B cell (primary cell): ENCODE data around the gene LRRC7. TPM values are rescaled to one million over a fixed set of nuclear protein-coding genes. Genes with fewer than 3 reads are reported as not detected.

Source experiments
- ATAC-seq: fragments of 200-7000 bp; cut with Tn5 transposase; one replicate; pipeline ENCODE4 v1.10.0; 2021; ENCODE audit warnings: low read depth, mild to moderate bottlenecking, moderate number of reproducible peaks, moderate library complexity
- CTCF ChIA-PET: fragments of 350-600 bp; sonication (Branson Sonifier 250); formaldehyde crosslinking; loops from one replicate; lab custom pipeline; 2021; ENCODE audit warnings: antibody characterized with exemption, inconsistent platforms; lab: Charles Lee
- POLR2A ChIA-PET: fragments of 350-600 bp; sonication (Branson Sonifier 250); formaldehyde crosslinking; loops from one replicate; lab custom pipeline; 2021; ENCODE audit warnings: antibody characterized with exemption; lab: Charles Lee
- DNase-seq: peaks from one replicate; pipeline ENCODE4 v3.0.0; 2013
- H2AFZ ChIP-seq: 2 replicates; pipeline ENCODE4 v1.6.1; 2012; ENCODE audit warnings: mild to moderate bottlenecking, low read depth, low read length; ENCODE audit not compliant: insufficient read depth, poor library complexity, severe bottlenecking
- H3K27ac ChIP-seq, 2 donors: 1 replicate in 1 of 2; 2 replicates in 1 of 2; pipeline ENCODE4 v1.5.1; 2012 to 2013; ENCODE audit warnings: low read length in 2 of 2, mild to moderate bottlenecking in 2 of 2, moderate library complexity in 1 of 2
- H3K27me3 ChIP-seq, 4 experiments: fragments of 200-600 bp in 1 of 4; sonication (generic) in 1 of 4; replicated peaks in 1 of 4; 1 replicate in 2 of 4; 2 replicates in 2 of 4; pipeline versions ENCODE4 v1.6.1 to v1.7.0; 2013 to 2016; ENCODE audit warnings: low read length in 3 of 4, mild to moderate bottlenecking in 2 of 4, mixed read lengths in 1 of 4, moderate library complexity in 1 of 4; ENCODE audit not compliant: insufficient read depth in 4 of 4, control insufficient read depth in 3 of 4; ENCODE audit errors: control extremely low read depth in 1 of 4
- H3K36me3 ChIP-seq, 2 experiments: replicated peaks in 1 of 2; 1 replicate in 1 of 2; 2 replicates in 1 of 2; pipeline versions ENCODE4 v1.6.1 to v1.7.1; 2013; ENCODE audit warnings: low read length in 1 of 2; ENCODE audit not compliant: insufficient read depth in 2 of 2, control insufficient read depth in 1 of 2; ENCODE audit errors: control extremely low read depth in 1 of 2, extremely low read depth in 1 of 2
- H3K4me1 ChIP-seq, 2 donors: fragments of 200-600 bp in 1 of 2; sonication (generic) in 1 of 2; 1 replicate in 1 of 2; 2 replicates in 1 of 2; pipeline versions ENCODE4 v1.5.1 to v1.6.1; 2013 to 2017; ENCODE audit warnings: low read length in 2 of 2; ENCODE audit not compliant: control insufficient read depth in 2 of 2, insufficient read depth in 2 of 2
- H3K4me2 ChIP-seq: replicated peaks from 2 replicates; pipeline ENCODE3; 2012; ENCODE audit warnings: mild to moderate bottlenecking, low read depth, low read length; ENCODE audit not compliant: poor library complexity, severe bottlenecking
- H3K4me3 ChIP-seq, 5 experiments: fragments of 200-600 bp in 1 of 5; sonication (generic) in 1 of 5; 1 replicate in 3 of 5; 2 replicates in 2 of 5; pipeline versions ENCODE4 v1.5.1 to v1.7.0; 2011 to 2016; ENCODE audit warnings: low read length in 4 of 5, mild to moderate bottlenecking in 4 of 5, low read depth in 2 of 5, control low read depth in 1 of 5, moderate library complexity in 1 of 5; ENCODE audit not compliant: insufficient read depth in 1 of 5; ENCODE audit errors: control extremely low read depth in 1 of 5, extremely low read depth in 1 of 5
- H3K79me2 ChIP-seq: fragments of 200-600 bp; sonication (generic); one replicate; pipeline ENCODE4 v1.6.0; 2016; ENCODE audit warnings: low read length; ENCODE audit not compliant: control insufficient read depth, insufficient read depth
- H3K9ac ChIP-seq: fragments of 200-600 bp; sonication (generic); 2 replicates; pipeline ENCODE4 v1.6.1; 2017; ENCODE audit warnings: mild to moderate bottlenecking, low read length, moderate library complexity
- H3K9me3 ChIP-seq, 3 donors: one replicate each; pipeline versions ENCODE4 v1.6.1 to v1.7.1; 2013; ENCODE audit warnings: low read length in 2 of 3; ENCODE audit not compliant: control insufficient read depth in 2 of 3, insufficient read depth in 1 of 3; ENCODE audit errors: control extremely low read depth in 1 of 3
- H4K20me1 ChIP-seq: 2 replicates; pipeline ENCODE4 v1.6.0; 2012; ENCODE audit warnings: mild to moderate bottlenecking, low read length; ENCODE audit not compliant: insufficient read depth, control insufficient read depth, poor library complexity, severe bottlenecking
- H3K27ac Mint-ChIP-seq: one replicate; pipeline ENCODE4 v1.8.0; 2021; ENCODE audit warnings: mixed read lengths
- H3K27me3 Mint-ChIP-seq: one replicate; pipeline ENCODE4 v1.8.0; 2021; ENCODE audit warnings: mixed read lengths
- H3K4me1 Mint-ChIP-seq: one replicate; pipeline ENCODE4 v1.8.0; 2021; ENCODE audit warnings: mixed read lengths
- H3K4me3 Mint-ChIP-seq: one replicate; pipeline ENCODE4 v1.8.0; 2021; ENCODE audit warnings: mixed read lengths
- H3K9me3 Mint-ChIP-seq: one replicate; pipeline ENCODE4 v1.8.0; 2022; ENCODE audit warnings: mixed read lengths; ENCODE audit not compliant: insufficient read depth
- CTCF ChIP-seq: fragments of 200-600 bp; IDR thresholded peaks from one replicate; pipeline ENCODE4 v1.8.0; 2022; ENCODE audit warnings: antibody characterized with exemption, mild to moderate bottlenecking
- EZH2 ChIP-seq: IDR thresholded peaks from 2 replicates; pipeline ENCODE4 v1.6.1; 2012; ENCODE audit warnings: borderline replicate concordance, low read depth, mild to moderate bottlenecking, moderate library complexity, low read length; ENCODE audit not compliant: insufficient read depth, poor library complexity, severe bottlenecking
- WGBS: methylation state at CpG from one replicate; pipeline ENCODE4 v1.1.5; 2013; ENCODE audit warnings: missing lambda C conversion rate; ENCODE audit not compliant: insufficient coverage; 5-methylcytosine and 5-hydroxymethylcytosine counted together
- intact Hi-C: fragments of 100-400 bp; cut with micrococcal nuclease; formaldehyde crosslinking; loops from one replicate; pipeline ENCODE4 v1.10.0; 2022
- polyA plus RNA-seq: library from polyadenylated mRNA; depleted of rRNA; stranded (reverse); fragments of >200 nt; gene quantifications from 2 replicates; pipeline ENCODE4 v1.2.3, GENCODE V29; 2012
- total RNA-seq, 2 donors: library from RNA; stranded (reverse); fragments of 120-200 nt in 1 of 2; gene quantifications; 1 replicate in 1 of 2; 2 replicates in 1 of 2; pipeline versions ENCODE4 v1.2.3 to v1.2.4, GENCODE V29; 2013 to 2022

Gene LRRC7
- total and polyA plus RNA-seq, 2 donors (not counting 1 experiment from before 2014, with no cell fraction given), result not detected

DNA sequence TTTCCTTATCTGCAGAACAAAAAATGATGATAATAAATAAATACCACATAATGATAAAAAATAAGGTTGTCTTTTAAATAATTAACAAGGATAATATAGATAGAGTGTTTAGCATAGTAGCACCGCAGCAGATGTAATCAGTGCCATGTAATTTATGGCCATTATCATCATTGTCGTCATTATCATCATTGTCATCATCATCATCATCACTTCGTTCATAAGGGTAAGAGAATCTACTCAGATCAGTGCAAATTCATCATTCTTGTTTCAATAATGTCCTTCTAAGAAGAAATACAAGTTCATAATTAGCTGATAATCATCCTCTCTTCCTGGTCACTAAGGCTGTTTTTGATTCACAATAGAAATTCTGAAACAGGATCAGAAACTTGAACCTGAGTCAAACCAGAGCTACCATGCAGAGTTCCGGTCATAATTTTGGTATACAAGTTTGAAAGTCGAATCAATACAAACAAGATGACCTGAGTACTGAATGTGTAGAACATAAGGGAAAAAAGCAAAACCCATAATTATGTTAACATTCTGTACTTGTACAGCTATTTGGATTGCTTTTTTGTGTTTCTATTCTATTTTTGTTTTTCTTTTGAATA, 465.6 kb downstream of the LRRC7 start:
- H4K20me1 ChIP-seq, result no peaks in the 10 kb centered on the region
- peaks cover 4% of the 10 kb centered on the region for H3K4me1 Mint-ChIP-seq
- ATAC-seq, result no peak
- no peaks in the 10 kb centered on the region for H3K27me3 Mint-ChIP-seq
- H3K9me3 Mint-ChIP-seq, result no peaks in the 10 kb centered on the region
- H3K36me3 ChIP-seq, result no peaks in the 10 kb centered on the region
- ChIA-PET POLR2A (no interaction called here), CTCF (no interaction called here)
- H3K27ac ChIP-seq, result no peak overlapping the region
- H3K27me3 ChIP-seq, result no peaks in the 10 kb centered on the region
- no peak overlapping the region for H3K4me3 ChIP-seq
- H3K27ac Mint-ChIP-seq, result no peak overlapping the region
- no peak for TF ChIP-seq CTCF
- TF ChIP-seq EZH2, result no peak
- H2AFZ ChIP-seq, result no peak overlapping the region
- DNase-seq, result no peak
- H3K4me2 ChIP-seq, result no peak overlapping the region
- H3K4me1 ChIP-seq, result peaks cover 0 to 3% of the 10 kb centered on the region in 2 donors
- intact Hi-C loops, result no loop called here
- H3K4me3 Mint-ChIP-seq, result no peak overlapping the region
- H3K9ac ChIP-seq, result no peak overlapping the region
- 60% methylated on average over 1 of the region's 5 CpGs for whole genome bisulfite sequencing
- H3K79me2 ChIP-seq, result no peaks in the 10 kb centered on the region
- H3K9me3 ChIP-seq, result no peaks in the 10 kb centered on the region

DNA sequence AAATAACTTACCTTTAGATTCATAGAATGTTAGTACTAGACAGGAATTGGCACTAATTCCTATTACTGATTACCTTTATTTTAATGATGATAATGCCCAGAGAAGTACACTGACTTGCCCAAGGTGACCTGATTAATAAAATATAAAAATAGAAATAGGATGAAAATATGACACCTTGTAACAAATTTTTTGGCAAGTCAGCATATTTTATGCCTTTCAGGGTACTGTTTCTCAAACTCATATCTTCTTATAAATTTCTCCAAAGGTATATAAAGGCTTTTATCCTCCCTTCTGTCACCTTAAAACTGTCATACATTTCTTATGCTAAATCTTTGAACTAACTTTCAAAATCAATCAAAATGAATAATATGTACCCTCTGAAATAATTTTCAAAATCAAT, 466.2 kb downstream of the LRRC7 start:
- Histone ChIP-seq H3K9me3 (no peaks in the 10 kb centered on the region), H3K36me3 (no peaks in the 10 kb centered on the region), H3K27me3 (no peaks in the 10 kb centered on the region), H3K4me1 (peaks cover 0 to 3% of the 10 kb centered on the region in 2 donors), H3K4me2 (no peak overlapping the region), H3K27ac (no peak overlapping the region), H4K20me1 (no peaks in the 10 kb centered on the region), H3K9ac (no peak overlapping the region), H2AFZ (no peak overlapping the region), H3K79me2 (no peaks in the 10 kb centered on the region), H3K4me3 (no peak overlapping the region)
- H3K27me3 Mint-ChIP-seq, result no peaks in the 10 kb centered on the region
- TF ChIP-seq CTCF (no peak), EZH2 (no peak)
- H3K4me1 Mint-ChIP-seq, result peaks cover 4% of the 10 kb centered on the region
- intact Hi-C loops, result no loop called here
- H3K4me3 Mint-ChIP-seq, result no peak overlapping the region
- H3K27ac Mint-ChIP-seq, result no peak overlapping the region
- ChIA-PET CTCF (no interaction called here), POLR2A (no interaction called here)
- no peak for ATAC-seq
- H3K9me3 Mint-ChIP-seq, result no peaks in the 10 kb centered on the region
- DNase-seq, result no peak
